ENCODE results near the gene DDX20. TPM values are rescaled to one million over a fixed set of nuclear protein-coding genes. Genes with fewer than 3 reads are reported as not detected.

The DDX20 gene
- total and polyA plus RNA-seq, 2 of the 8 experiments (the other 6 are each of a cell fraction or from before 2014, with no cell fraction given) = 7.5 to 24.7 TPM

DNA sequence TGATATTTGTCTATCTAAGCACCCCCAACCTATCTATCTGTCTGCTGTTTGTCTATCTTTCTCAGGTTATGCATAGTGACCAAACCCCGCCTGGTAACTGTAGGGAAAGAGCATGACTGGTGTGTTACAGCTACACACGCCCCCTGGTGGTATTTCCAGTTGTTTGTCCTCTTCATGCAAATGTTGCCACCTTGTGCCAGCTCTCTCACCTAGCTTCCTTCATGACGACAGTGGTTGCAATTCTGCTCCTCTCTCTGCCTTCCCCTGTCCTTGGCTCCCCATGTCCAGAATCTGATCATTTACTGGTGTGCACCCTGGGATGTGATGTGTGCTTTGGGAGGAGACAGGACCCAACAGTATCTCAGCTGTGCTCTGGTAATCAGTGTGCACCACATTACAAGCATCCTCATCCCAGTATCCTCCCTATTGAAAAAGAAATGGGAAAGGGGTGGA lies 8.4 kb upstream of the DDX20 start (continued):
- TF ChIP-seq, protein P1, sequence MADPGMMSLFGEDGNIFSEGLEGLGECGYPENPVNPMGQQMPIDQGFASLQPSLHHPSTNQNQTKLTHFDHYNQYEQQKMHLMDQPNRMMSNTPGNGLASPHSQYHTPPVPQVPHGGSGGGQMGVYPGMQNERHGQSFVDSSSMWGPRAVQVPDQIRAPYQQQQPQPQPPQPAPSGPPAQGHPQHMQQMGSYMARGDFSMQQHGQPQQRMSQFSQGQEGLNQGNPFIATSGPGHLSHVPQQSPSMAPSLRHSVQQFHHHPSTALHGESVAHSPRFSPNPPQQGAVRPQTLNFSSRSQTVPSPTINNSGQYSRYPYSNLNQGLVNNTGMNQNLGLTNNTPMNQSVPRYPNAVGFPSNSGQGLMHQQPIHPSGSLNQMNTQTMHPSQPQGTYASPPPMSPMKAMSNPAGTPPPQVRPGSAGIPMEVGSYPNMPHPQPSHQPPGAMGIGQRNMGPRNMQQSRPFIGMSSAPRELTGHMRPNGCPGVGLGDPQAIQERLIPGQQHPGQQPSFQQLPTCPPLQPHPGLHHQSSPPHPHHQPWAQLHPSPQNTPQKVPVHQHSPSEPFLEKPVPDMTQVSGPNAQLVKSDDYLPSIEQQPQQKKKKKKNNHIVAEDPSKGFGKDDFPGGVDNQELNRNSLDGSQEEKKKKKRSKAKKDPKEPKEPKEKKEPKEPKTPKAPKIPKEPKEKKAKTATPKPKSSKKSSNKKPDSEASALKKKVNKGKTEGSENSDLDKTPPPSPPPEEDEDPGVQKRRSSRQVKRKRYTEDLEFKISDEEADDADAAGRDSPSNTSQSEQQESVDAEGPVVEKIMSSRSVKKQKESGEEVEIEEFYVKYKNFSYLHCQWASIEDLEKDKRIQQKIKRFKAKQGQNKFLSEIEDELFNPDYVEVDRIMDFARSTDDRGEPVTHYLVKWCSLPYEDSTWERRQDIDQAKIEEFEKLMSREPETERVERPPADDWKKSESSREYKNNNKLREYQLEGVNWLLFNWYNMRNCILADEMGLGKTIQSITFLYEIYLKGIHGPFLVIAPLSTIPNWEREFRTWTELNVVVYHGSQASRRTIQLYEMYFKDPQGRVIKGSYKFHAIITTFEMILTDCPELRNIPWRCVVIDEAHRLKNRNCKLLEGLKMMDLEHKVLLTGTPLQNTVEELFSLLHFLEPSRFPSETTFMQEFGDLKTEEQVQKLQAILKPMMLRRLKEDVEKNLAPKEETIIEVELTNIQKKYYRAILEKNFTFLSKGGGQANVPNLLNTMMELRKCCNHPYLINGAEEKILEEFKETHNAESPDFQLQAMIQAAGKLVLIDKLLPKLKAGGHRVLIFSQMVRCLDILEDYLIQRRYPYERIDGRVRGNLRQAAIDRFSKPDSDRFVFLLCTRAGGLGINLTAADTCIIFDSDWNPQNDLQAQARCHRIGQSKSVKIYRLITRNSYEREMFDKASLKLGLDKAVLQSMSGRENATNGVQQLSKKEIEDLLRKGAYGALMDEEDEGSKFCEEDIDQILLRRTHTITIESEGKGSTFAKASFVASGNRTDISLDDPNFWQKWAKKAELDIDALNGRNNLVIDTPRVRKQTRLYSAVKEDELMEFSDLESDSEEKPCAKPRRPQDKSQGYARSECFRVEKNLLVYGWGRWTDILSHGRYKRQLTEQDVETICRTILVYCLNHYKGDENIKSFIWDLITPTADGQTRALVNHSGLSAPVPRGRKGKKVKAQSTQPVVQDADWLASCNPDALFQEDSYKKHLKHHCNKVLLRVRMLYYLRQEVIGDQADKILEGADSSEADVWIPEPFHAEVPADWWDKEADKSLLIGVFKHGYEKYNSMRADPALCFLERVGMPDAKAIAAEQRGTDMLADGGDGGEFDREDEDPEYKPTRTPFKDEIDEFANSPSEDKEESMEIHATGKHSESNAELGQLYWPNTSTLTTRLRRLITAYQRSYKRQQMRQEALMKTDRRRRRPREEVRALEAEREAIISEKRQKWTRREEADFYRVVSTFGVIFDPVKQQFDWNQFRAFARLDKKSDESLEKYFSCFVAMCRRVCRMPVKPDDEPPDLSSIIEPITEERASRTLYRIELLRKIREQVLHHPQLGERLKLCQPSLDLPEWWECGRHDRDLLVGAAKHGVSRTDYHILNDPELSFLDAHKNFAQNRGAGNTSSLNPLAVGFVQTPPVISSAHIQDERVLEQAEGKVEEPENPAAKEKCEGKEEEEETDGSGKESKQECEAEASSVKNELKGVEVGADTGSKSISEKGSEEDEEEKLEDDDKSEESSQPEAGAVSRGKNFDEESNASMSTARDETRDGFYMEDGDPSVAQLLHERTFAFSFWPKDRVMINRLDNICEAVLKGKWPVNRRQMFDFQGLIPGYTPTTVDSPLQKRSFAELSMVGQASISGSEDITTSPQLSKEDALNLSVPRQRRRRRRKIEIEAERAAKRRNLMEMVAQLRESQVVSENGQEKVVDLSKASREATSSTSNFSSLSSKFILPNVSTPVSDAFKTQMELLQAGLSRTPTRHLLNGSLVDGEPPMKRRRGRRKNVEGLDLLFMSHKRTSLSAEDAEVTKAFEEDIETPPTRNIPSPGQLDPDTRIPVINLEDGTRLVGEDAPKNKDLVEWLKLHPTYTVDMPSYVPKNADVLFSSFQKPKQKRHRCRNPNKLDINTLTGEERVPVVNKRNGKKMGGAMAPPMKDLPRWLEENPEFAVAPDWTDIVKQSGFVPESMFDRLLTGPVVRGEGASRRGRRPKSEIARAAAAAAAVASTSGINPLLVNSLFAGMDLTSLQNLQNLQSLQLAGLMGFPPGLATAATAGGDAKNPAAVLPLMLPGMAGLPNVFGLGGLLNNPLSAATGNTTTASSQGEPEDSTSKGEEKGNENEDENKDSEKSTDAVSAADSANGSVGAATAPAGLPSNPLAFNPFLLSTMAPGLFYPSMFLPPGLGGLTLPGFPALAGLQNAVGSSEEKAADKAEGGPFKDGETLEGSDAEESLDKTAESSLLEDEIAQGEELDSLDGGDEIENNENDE (IDR thresholded peaks at IDR 0.05; ENCODE audit: insufficient replicate concordance, low read length) = no peak
- TF ChIP-seq EP300 (IDR thresholded peaks at IDR 0.05; ENCODE audit: borderline replicate concordance in 1 of 2, low read depth in 2 of 2, low read length in 2 of 2) (peak in 1 of 2 experiments; percentile 45; a peak in 1 of 3 replicates), TAF1 (IDR thresholded peaks at IDR 0.05; ENCODE audit: low read depth, low read length) (no peak), CHD2 (IDR thresholded peaks at IDR 0.05; ENCODE audit: low read length) (no peak), ASH2L (IDR thresholded peaks at IDR 0.05; ENCODE audit: low read length) (no peak), KDM1A (IDR thresholded peaks at IDR 0.05; ENCODE audit: borderline replicate concordance, low read length) (peak; percentile 97), SIRT6 (IDR thresholded peaks at IDR 0.05; ENCODE audit: low read length) (no peak)
